Smooth muscle cell (in vitro differentiated cells): ENCODE data around the gene GIPC3. TPM values are rescaled to one million over a fixed set of nuclear protein-coding genes. Genes with fewer than 3 reads are reported as not detected.

ENCODE experiments used
- DNase-seq: peaks from one replicate; lab custom pipeline; 2025; ENCODE audit not compliant: unreplicated experiment; lab: John Stamatoyannopoulos, UW
- H2AFZ ChIP-seq: fragments of 200-600 bp; sonication (generic); 2 replicates; pipeline ENCODE4 v1.6.0; 2016; ENCODE audit warnings: antibody characterized with exemption, low read depth, mild to moderate bottlenecking
- H3F3A ChIP-seq: fragments of 200-600 bp; sonication (generic); 2 replicates; pipeline ENCODE4 v1.6.0; 2017; ENCODE audit warnings: antibody characterized with exemption, low read depth
- H3K27ac ChIP-seq: fragments of 200-600 bp; sonication (generic); 2 replicates; pipeline ENCODE4 v1.5.1; 2016; ENCODE audit warnings: low read depth, mild to moderate bottlenecking
- H3K27me3 ChIP-seq: fragments of 200-600 bp; sonication (generic); 2 replicates; pipeline ENCODE4 v1.6.1; 2016; ENCODE audit warnings: low read depth, mild to moderate bottlenecking
- H3K36me3 ChIP-seq: fragments of 200-600 bp; sonication (generic); 2 replicates; pipeline ENCODE4 v1.5.1; 2016; ENCODE audit warnings: low read depth
- H3K4me1 ChIP-seq: fragments of 200-600 bp; sonication (generic); 2 replicates; pipeline ENCODE4 v1.5.1; 2016; ENCODE audit warnings: low read depth
- H3K4me2 ChIP-seq: fragments of 200-600 bp; sonication (generic); 2 replicates; pipeline ENCODE4 v1.6.0; 2016; ENCODE audit warnings: mild to moderate bottlenecking
- H3K4me3 ChIP-seq: fragments of 200-600 bp; sonication (generic); 2 replicates; pipeline ENCODE4 v1.5.1; 2016; ENCODE audit warnings: mild to moderate bottlenecking
- H3K79me2 ChIP-seq: fragments of 200-600 bp; sonication (generic); 2 replicates; pipeline ENCODE4 v1.6.0; 2016; ENCODE audit warnings: low read depth, mild to moderate bottlenecking
- H3K9ac ChIP-seq: fragments of 200-600 bp; sonication (generic); 2 replicates; pipeline ENCODE4 v1.6.0; 2016; ENCODE audit warnings: low read depth
- H3K9me3 ChIP-seq: fragments of 200-600 bp; sonication (generic); replicated peaks from 2 replicates; pipeline ENCODE4 v1.5.1; 2016; ENCODE audit warnings: low read depth
- H4K20me1 ChIP-seq: fragments of 200-600 bp; sonication (generic); 2 replicates; pipeline ENCODE4 v1.6.0; 2016; ENCODE audit warnings: low read depth
- CTCF ChIP-seq: fragments of 200-600 bp; sonication (generic); IDR thresholded peaks from 2 replicates; pipeline ENCODE4 v1.5.1; 2017; ENCODE audit warnings: borderline replicate concordance, mild to moderate bottlenecking, antibody characterized with exemption; ENCODE audit not compliant: insufficient read depth, poor library complexity, severe bottlenecking
- WGBS: methylation state at CpG from one replicate; pipeline ENCODE4 v1.1.7; 2016; ENCODE audit warnings: low lambda C conversion rate; 5-methylcytosine and 5-hydroxymethylcytosine counted together
- polyA plus RNA-seq: library from polyadenylated mRNA; unstranded; fragments of >200 nt; fragmentation: Nextera tagmentation; extraction: Ambion mirVana; gene quantifications from 2 replicates; pipeline ENCODE4 v1.2.1, GENCODE V29; 2016
- total RNA-seq: library from RNA; depleted of rRNA; stranded (reverse); fragments of >200 nt; gene quantifications from 2 replicates; pipeline ENCODE4 v1.2.3, GENCODE V29; 2014

Gene GIPC3
- total and polyA plus RNA-seq, 2 experiments from 2014 or later, result 0.13 to 0.96 TPM

DNA sequence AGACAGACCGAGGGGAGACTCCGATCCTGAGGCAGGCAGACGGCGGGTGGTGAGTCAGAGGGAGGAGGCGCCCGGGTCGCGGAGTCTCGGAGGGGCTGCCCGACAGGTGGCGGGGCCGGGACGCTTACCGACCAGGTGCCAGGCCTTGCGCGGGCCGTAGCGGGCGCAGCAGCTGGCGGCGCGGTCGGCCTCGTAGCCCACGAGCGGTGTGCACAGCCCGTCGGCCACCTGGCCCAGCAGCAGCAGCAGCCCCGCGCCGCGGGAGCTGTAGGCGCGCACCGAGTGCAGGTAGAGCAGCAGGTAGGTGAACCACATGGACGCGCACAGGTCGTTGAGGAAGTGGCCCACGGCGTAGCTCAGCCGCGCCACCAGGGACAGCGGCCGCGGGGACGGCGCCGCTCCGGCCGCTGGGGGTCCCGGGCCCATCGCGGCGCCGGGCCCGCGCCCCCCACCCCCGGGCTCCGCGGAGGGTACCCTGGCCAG is 28.3 kb upstream of the GIPC3 start:
- Histone ChIP-seq H3K9ac (peak overlapping the region; percentile 84), H3K27ac (no peak overlapping the region), H3K4me2 (peak overlapping the region; percentile 92), H4K20me1 (peaks cover 28% of the 10 kb centered on the region), H3K36me3 (no peaks in the 10 kb centered on the region), H3K4me1 (no peaks in the 10 kb centered on the region), H3K79me2 (peaks cover 35% of the 10 kb centered on the region), H3K27me3 (no peaks in the 10 kb centered on the region), H3K4me3 (peak overlapping the region; percentile 76), H3K9me3 (no peaks in the 10 kb centered on the region), H2AFZ (no peak overlapping the region), H3F3A (no peaks in the 10 kb centered on the region)
- 0% methylated on average over 31 of the region's 60 CpGs for WGBS
- peak; percentile 9 for DNase-seq
- no peak for TF ChIP-seq CTCF

DNA sequence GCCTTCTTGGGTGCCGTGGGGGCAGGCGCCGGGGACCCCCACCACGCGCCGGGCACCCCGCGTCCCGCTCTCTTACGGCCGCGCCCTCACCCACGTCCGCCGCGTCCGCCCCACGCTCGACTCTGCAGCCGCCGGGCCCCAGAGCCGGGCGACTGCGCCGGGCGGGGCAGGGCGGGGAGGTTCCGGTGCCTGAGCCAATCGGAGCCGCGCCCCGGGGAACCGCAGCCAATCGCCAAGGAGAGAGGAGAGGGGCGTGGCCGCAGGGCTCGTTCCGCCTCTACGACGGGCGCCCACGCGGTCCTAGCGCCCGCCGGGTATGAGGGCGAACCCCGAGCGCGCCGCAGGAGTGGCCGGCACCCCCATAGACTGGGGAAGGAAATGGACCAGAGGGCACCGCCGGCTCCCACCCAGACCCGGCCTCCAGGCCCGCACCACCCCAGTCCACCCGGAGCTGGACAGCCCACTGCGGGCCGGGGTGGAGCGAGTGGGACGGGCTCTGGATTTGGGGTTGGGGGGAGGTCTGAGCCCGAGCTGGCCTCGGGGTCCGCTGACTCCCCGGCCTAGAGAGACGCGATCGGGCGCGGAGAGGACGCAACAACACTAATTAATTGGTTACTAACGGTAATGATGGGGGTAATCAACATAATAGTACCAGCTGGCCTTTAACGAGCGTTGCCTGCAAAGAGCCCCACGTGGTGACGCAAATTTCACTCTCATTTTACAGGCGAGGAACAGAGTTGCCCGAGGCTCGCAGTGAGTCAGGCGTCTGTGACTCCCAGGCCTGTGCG is 27.6 kb upstream of the GIPC3 start, which contains the start of gene MFSD12:
Gene MFSD12, minus strand, starts transcription at position 126 of the 788 bp plus-strand sequence. CDS start 183 bp downstream, outside the sequence.
- Histone ChIP-seq H3K36me3 (no peaks in the 10 kb centered on the region), H3K4me2 (peak within 1 kb of the TSS; percentile 92), H3K79me2 (peaks cover 35% of the 10 kb centered on the region), H3K27ac (peak within 1 kb of the TSS; percentile 84), H3K9me3 (no peaks in the 10 kb centered on the region), H4K20me1 (peaks cover 28% of the 10 kb centered on the region), H3F3A (no peaks in the 10 kb centered on the region), H3K4me3 (peak within 1 kb of the TSS; percentile 76), H2AFZ (peak within 1 kb of the TSS; percentile 56), H3K4me1 (no peaks in the 10 kb centered on the region), H3K27me3 (no peaks in the 10 kb centered on the region), H3K9ac (peak within 1 kb of the TSS; percentile 84)
- WGBS, result 1% methylated on average over 55 of the region's 81 CpGs
- TF ChIP-seq CTCF, result no peak
- peak; percentile 72 for DNase-seq

DNA sequence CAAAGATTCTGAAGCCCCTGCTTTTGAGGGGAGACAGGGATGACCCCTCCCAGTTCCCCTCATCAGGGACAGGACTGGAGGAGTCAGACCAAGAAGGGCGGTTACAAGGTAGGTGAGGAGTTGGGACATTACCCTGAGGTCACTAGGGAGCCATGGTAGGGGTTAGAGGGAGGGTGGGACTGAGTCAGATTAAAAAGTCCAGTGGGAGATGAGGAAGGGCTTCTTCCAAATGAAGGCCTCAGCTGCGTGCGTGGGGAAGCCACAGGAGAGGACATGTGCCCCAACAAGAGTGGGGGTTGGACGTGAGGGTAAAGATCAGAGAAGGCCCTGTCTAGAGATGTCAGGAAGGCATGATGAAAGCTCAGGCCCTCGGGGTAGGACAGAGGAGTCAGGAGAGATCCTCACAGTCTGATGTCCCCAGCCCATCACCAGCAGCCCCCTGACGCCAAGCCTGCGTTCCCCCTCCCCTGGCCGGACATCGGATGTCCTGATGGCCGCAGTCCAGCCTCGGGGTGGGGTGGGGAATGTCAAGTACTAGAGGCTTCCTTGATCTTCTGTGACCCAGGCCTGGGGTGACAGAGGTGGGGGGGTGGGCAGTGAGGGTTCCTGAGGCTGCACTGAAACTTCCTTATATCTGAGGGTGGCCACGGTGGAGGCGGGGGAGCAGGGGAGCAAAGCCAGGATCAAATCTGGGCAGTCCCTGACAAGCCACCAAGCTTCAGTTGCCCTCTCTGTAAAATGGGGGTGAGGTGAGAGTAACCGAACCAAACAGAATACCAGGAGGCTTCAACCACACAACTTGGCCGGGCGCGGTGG is 21.4 kb upstream of the GIPC3 start:
- H3K4me1 ChIP-seq, result no peaks in the 10 kb centered on the region
- 89% methylated on average over 17 of the region's 17 CpGs for WGBS
- no peak overlapping the region for H3K4me3 ChIP-seq
- H2AFZ ChIP-seq, result no peak overlapping the region
- no peak for DNase-seq
- no peaks in the 10 kb centered on the region for H3K9me3 ChIP-seq
- no peak for TF ChIP-seq CTCF
- no peak overlapping the region for H3K9ac ChIP-seq
- H3K4me2 ChIP-seq, result no peak overlapping the region
- no peaks in the 10 kb centered on the region for H3F3A ChIP-seq
- H3K27ac ChIP-seq, result peak overlapping the region; percentile 80
- no peaks in the 10 kb centered on the region for H3K36me3 ChIP-seq
- H3K79me2 ChIP-seq, result no peaks in the 10 kb centered on the region
- no peaks in the 10 kb centered on the region for H3K27me3 ChIP-seq
- H4K20me1 ChIP-seq, result no peaks in the 10 kb centered on the region
